ENCODE data around the gene ACTRT2. TPM values are rescaled to one million over a fixed set of nuclear protein-coding genes. Genes with fewer than 3 reads are reported as not detected.

ACTRT2 gene
- total RNA-seq, 1 donor from 2014 or later: not detected

DNA sequence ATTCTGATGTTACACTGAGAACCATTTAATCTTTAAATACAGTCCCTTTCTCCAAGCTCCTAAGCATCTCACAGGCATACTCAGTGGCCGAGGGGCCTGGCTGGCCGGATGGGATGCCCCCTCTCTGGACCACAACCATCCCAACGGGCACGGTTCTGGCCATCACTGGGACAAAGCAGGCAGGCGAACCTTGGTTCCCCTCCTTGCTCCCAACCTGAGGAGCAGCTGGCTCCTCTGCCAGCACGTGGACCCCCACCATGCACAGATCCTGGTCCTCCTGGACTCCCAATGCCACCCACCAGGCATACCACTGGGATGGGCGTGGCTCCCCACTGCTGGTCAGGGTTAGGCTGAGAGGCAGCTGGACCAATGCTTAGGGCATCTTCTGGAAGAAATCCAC lies 27.9 kb downstream of the ACTRT2 start:
- Mint-ChIP-seq H3K9me3 (ENCODE audit: unreplicated experiment) (peaks cover 5% of the 10 kb centered on the region), H3K4me1 (ENCODE audit: unreplicated experiment) (no peaks in the 10 kb centered on the region), H3K27ac (ENCODE audit: unreplicated experiment) (no peak overlapping the region), H3K36me3 (ENCODE audit: low read depth, unreplicated experiment) (no peaks in the 10 kb centered on the region), H3K4me3 (ENCODE audit: unreplicated experiment) (no peak overlapping the region), H3K27me3 (ENCODE audit: unreplicated experiment) (peaks cover 6% of the 10 kb centered on the region)
- DNase-seq (ENCODE audit: low spot score): no peak
- TF ChIP-seq, protein P1, sequence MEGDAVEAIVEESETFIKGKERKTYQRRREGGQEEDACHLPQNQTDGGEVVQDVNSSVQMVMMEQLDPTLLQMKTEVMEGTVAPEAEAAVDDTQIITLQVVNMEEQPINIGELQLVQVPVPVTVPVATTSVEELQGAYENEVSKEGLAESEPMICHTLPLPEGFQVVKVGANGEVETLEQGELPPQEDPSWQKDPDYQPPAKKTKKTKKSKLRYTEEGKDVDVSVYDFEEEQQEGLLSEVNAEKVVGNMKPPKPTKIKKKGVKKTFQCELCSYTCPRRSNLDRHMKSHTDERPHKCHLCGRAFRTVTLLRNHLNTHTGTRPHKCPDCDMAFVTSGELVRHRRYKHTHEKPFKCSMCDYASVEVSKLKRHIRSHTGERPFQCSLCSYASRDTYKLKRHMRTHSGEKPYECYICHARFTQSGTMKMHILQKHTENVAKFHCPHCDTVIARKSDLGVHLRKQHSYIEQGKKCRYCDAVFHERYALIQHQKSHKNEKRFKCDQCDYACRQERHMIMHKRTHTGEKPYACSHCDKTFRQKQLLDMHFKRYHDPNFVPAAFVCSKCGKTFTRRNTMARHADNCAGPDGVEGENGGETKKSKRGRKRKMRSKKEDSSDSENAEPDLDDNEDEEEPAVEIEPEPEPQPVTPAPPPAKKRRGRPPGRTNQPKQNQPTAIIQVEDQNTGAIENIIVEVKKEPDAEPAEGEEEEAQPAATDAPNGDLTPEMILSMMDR (IDR thresholded peaks at IDR 0.05; ENCODE audit: unreplicated experiment): no peak

- Mint-ChIP-seq H3K4me1 (ENCODE audit: unreplicated experiment) (no peaks in the 10 kb centered on the region), H3K27ac (ENCODE audit: unreplicated experiment) (no peak overlapping the region), H3K27me3 (ENCODE audit: unreplicated experiment) (peaks cover 6% of the 10 kb centered on the region), H3K36me3 (ENCODE audit: low read depth, unreplicated experiment) (no peaks in the 10 kb centered on the region), H3K9me3 (ENCODE audit: unreplicated experiment) (peaks cover 5% of the 10 kb centered on the region), H3K4me3 (ENCODE audit: unreplicated experiment) (no peak overlapping the region)
- no peak for DNase-seq (ENCODE audit: low spot score)
- TF ChIP-seq, protein P1 (IDR thresholded peaks at IDR 0.05; ENCODE audit: unreplicated experiment): no peak
These were observed 28.6 kb downstream of the ACTRT2 start for GRCh38 chr1:3049905-3050304.

DNA sequence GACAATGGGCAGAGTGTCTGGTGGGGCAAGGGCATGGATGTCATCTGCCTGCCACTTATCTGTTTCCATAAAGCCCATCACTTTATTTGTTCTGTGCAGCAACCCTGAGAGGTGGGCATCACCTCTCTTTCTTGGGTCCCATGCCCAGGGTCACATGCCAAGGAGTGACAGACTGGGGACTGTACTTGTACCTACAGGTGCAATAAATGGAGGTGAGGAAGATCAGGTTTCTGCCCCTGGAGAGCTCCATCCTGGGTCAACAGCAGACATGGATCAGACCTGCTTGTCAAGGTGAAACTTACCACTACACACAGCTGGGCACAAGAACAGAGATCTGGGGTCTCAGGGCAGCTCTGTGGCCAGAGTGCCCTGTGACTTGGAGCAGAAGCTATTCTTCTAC lies 29.3 kb downstream of the ACTRT2 start:
- TF ChIP-seq, protein P1 (IDR thresholded peaks at IDR 0.05; ENCODE audit: unreplicated experiment): no peak
- no peaks in the 10 kb centered on the region for H3K36me3 Mint-ChIP-seq (ENCODE audit: low read depth, unreplicated experiment)
- H3K9me3 Mint-ChIP-seq (ENCODE audit: unreplicated experiment): peaks cover 5% of the 10 kb centered on the region
- no peak overlapping the region for H3K27ac Mint-ChIP-seq (ENCODE audit: unreplicated experiment)
- H3K4me3 Mint-ChIP-seq (ENCODE audit: unreplicated experiment): no peak overlapping the region
- H3K27me3 Mint-ChIP-seq (ENCODE audit: unreplicated experiment): peaks cover 9% of the 10 kb centered on the region
- H3K4me1 Mint-ChIP-seq (ENCODE audit: unreplicated experiment): no peaks in the 10 kb centered on the region
- DNase-seq (ENCODE audit: low spot score): no peak

- Mint-ChIP-seq H3K27me3 (ENCODE audit: unreplicated experiment) (peaks cover 10% of the 10 kb centered on the region), H3K9me3 (ENCODE audit: unreplicated experiment) (peaks cover 5% of the 10 kb centered on the region), H3K27ac (ENCODE audit: unreplicated experiment) (no peak overlapping the region), H3K4me1 (ENCODE audit: unreplicated experiment) (no peaks in the 10 kb centered on the region), H3K4me3 (ENCODE audit: unreplicated experiment) (no peak overlapping the region), H3K36me3 (ENCODE audit: low read depth, unreplicated experiment) (no peaks in the 10 kb centered on the region)
- TF ChIP-seq, protein P1 (IDR thresholded peaks at IDR 0.05; ENCODE audit: unreplicated experiment): no peak
- no peak for DNase-seq (ENCODE audit: low spot score)
These were observed 30.3 kb downstream of the ACTRT2 start for GRCh38 chr1:3051270-3052268.

DNA sequence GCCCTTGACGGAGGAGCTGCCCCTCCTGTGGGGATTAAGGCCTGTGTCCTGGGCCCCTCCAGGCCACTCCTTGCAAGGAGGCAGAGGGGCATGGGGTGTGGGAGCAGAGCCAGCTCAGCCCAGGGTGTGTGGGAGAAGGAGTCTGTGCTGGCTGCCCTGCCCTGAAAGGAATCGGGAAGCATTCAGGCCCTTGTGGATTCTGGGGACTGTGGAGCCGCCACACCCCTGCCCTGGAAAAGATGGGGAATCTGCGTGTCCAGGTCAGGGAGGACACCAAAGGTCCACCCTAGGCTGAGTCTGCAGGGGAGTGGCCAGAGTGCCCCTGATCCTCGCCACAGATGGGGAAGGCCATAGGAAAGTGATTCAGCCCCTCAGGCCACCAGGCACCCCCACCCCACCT lies 31.2 kb downstream of the ACTRT2 start:
- no peak overlapping the region for H3K4me3 Mint-ChIP-seq (ENCODE audit: unreplicated experiment)
- H3K27ac Mint-ChIP-seq (ENCODE audit: unreplicated experiment): no peak overlapping the region
- H3K27me3 Mint-ChIP-seq (ENCODE audit: unreplicated experiment): peaks cover 10% of the 10 kb centered on the region
- no peaks in the 10 kb centered on the region for H3K4me1 Mint-ChIP-seq (ENCODE audit: unreplicated experiment)
- H3K36me3 Mint-ChIP-seq (ENCODE audit: low read depth, unreplicated experiment): no peaks in the 10 kb centered on the region
- TF ChIP-seq, protein P1 (IDR thresholded peaks at IDR 0.05; ENCODE audit: unreplicated experiment): no peak
- DNase-seq (ENCODE audit: low spot score): no peak
- peaks cover 5% of the 10 kb centered on the region for H3K9me3 Mint-ChIP-seq (ENCODE audit: unreplicated experiment)

Measured in endothelial cell (in vitro differentiated cells).